HG02852 (cell line): Measurements from ENCODE around the gene ZNF133.
"Not testable (repeated sequence)": the region's sequence is repeated elsewhere in the genome, so short reads cannot be mapped to it uniquely, and the experiment has no call there.

Experiments
- ATAC-seq: cut with Tn5 transposase; IDR thresholded peaks from one replicate; pipeline ENCODE4 v1.9.1; 2021; ENCODE audit warnings: mild to moderate bottlenecking, moderate library complexity; ENCODE audit not compliant: unreplicated experiment

ZNF133 gene

GRCh38 chr20:18284805-18285533 lies 3.4 kb upstream of the ZNF133 start:
- no peak for ATAC-seq

- no peak for ATAC-seq
Measured at GRCh38 chr20:18287546-18287914, 797 bp upstream of the ZNF133 start.

- ATAC-seq, result no peak
Measured at GRCh38 chr20:18288749-18289267, 481 bp downstream of the ZNF133 start.

- no peak for ATAC-seq
Measured at GRCh38 chr20:18289306-18289705, 979 bp downstream of the ZNF133 start.

- ATAC-seq, result no peak
Measured at GRCh38 chr20:18299364-18299763, 11.0 kb downstream of the ZNF133 start.

GRCh38 chr20:18304618-18305017 lies 16.3 kb downstream of the ZNF133 start:
- no peak for ATAC-seq

- no peak for ATAC-seq
Measured at GRCh38 chr20:18307301-18307700, 19.0 kb downstream of the ZNF133 start.

- no peak for ATAC-seq
Measured at GRCh38 chr20:18310051-18310450, 21.7 kb downstream of the ZNF133 start.

- ATAC-seq, result no peak
Measured at GRCh38 chr20:18310592-18310991, 22.3 kb downstream of the ZNF133 start.

- no peak for ATAC-seq
Measured at GRCh38 chr20:18312723-18313122, 24.4 kb downstream of the ZNF133 start.

- no peak for ATAC-seq
Measured at GRCh38 chr20:18313411-18313810, 25.1 kb downstream of the ZNF133 start.

GRCh38 chr20:18314786-18315406 lies 26.6 kb downstream of the ZNF133 start:
- no peak for ATAC-seq

GRCh38 chr20:18316166-18316565 lies 27.8 kb downstream of the ZNF133 start:
- no peak for ATAC-seq

- no peak for ATAC-seq
Measured at GRCh38 chr20:18321316-18321715, 33.0 kb downstream of the ZNF133 start.

- ATAC-seq, result no peak
Measured at GRCh38 chr20:18321976-18322950, 33.9 kb downstream of the ZNF133 start.

- no peak for ATAC-seq
Measured at GRCh38 chr20:18323705-18324104, 35.4 kb downstream of the ZNF133 start.

- ATAC-seq, result no peak
Measured at GRCh38 chr20:18324596-18325089, 36.3 kb downstream of the ZNF133 start.

GRCh38 chr20:18326990-18327389 lies 38.7 kb downstream of the ZNF133 start:
- ATAC-seq, result no peak

GRCh38 chr20:18331694-18332093 lies 43.4 kb downstream of the ZNF133 start:
- no peak for ATAC-seq

- ATAC-seq, result not testable (repeated sequence)
Measured at GRCh38 chr20:18349749-18350148, 61.4 kb downstream of the ZNF133 start.

- no peak for ATAC-seq
Measured at GRCh38 chr20:18359854-18360253, 71.5 kb downstream of the ZNF133 start.
